GM12875 (cell line): ENCODE measurements around the gene RABL6.
A peak's percentile ranks its signal among the peaks of the same experiment; 100 is the strongest.
"Not testable (repeated sequence)": the region's sequence is repeated elsewhere in the genome, so short reads cannot be mapped to it uniquely, and the experiment has no call there.

Experiments used
- H3K4me3 ChIP-seq: one replicate; pipeline ENCODE4 v1.5.1; 2011; ENCODE audit warnings: low read depth, low read length, control low read depth
- CTCF ChIP-seq: IDR thresholded peaks from 2 replicates; pipeline ENCODE4 v1.5.1; 2011; ENCODE audit warnings: low read depth, mild to moderate bottlenecking, control low read depth, inconsistent platforms, low read length, moderate library complexity, borderline replicate concordance; ENCODE audit not compliant: insufficient read depth

RABL6 gene

GRCh38 chr9:136794281-136794999 is 13.3 kb upstream of the RABL6 start:
- no peak for TF ChIP-seq CTCF
- H3K4me3 ChIP-seq: no peak overlapping the region

DNA sequence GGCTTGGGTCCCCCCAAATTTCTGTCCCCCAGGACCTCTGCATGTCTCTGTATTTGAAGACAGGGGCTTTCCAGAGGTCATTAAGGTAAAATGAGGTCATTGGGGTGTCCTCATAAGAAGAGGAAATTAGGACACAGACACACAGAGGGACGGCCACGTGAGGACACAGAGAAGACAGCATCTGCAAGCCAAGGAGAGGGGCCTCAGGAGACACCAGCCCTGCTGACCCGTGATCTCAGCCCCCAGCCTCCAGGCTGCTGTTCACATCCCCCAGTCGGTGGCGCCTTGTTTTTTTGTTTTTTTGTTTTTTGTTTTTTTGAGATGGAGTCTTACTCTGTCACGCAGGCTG is 12.8 kb upstream of the RABL6 start:
- no peak overlapping the region for H3K4me3 ChIP-seq
- no peak for TF ChIP-seq CTCF

DNA sequence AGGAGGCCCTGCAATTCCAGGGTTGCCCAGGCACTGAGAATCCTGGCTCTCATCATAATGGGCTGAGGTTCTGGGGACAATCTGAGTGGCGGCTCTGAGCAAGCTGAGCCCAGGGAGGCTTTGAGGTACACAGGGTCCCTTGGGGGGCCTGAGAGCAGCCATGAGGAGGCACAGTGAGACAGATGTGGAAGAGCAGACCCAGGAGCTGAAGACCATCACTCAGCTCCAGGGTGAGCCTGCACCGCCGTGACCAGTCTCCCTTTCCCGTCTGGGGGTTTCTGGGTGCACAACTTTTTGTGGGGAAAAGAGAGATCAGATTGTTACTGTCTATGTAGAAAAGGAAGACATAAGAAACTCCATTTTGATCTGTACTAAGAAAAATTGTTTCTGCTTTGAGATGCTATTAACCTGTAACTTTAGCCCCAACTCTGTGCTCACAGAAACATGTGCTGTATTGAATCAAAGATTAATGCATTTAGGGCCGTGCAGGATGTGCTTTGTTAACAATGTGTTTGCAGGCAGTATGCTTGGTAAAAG is 11.4 kb upstream of the RABL6 start, which contains the start of gene CCDC183:
CCDC183 (plus strand) TSS at position 101 of the 537 bp plus-strand sequence; CDS start at position 161, 60 bp downstream.
- no peak for TF ChIP-seq CTCF
- H3K4me3 ChIP-seq: no peak within 1 kb of the TSS

DNA sequence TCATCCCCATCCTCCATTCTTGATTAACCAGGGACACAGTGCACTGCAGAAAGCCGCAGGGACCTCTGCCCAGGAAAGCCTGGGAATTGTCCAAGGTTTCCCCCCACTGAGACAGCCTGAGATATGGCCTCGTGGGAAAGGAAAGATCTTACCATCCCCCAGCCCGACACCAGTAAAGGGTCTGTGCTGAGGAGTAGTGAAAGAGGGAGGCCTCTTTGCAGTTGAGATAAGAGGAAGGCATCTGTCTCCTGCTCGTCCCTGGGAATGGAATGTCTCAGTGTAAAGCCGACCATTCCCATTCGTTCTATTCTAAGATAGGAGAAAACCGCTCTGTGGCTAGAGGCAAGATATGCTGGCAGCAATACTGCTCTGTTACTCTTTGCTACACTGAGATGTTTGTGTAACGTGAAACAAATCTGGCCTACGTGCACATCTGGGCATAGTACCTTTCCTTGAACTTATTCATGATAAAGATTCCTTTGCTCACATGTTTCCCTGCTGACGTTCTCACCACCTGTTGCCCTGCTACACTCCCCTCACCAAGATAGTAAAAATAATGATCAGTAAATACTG is 10.9 kb upstream of the RABL6 start:
- H3K4me3 ChIP-seq: not testable (repeated sequence)

- no peak for TF ChIP-seq CTCF
- H3K4me3 ChIP-seq: no peak overlapping the region
Observed at GRCh38 chr9:136798708-136799078, 9.1 kb upstream of the RABL6 start.

DNA sequence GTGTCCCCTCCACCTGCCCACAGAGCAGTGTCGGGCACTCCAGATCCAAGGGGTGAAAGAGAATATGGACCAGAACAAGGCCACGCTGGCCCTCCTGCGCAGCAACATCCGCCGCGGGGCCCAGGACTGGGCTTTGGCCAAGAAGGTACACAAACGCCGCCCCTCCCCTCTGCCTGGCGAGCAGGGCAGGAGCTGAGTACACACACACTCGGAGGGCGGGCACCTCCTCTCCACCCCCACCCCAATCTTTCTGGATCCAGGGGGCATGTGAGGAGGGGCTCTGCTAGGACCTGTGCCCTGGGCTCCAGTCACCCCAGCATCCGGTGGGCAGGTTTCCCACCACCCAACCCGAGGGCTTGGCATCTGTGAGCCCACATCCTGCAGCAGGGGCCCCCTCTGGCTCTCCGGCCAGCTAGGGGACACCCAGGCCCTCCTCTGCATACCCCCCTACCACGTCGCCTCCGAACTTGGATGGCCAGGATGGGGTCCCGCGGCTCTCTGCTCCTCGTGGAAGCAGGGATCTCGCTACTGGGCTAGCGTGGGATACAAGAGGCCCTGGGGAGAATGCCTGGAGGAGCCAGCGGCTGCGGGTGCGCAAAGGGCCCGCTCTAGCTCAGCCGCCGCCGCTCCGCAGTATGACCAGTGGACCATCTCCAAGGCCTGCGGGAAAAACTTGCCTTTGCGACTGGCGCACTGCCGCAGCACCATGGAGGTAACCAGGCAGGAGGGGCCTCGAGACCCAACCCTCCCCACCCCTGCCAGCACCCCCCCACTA is 8.5 kb upstream of the RABL6 start:
- peak overlapping the region; percentile 16 for H3K4me3 ChIP-seq
- TF ChIP-seq CTCF: no peak

GRCh38 chr9:136799854-136800657 is 7.7 kb upstream of the RABL6 start:
- TF ChIP-seq CTCF: no peak
- peak overlapping the region; percentile 16 for H3K4me3 ChIP-seq
